HEK293 (cell line): ENCODE results near the gene PRKCA.

Experiments used
- CTCF ChIA-PET: fragments of 350-600 bp; formaldehyde crosslinking; extraction: SDS; loops from one replicate; lab custom pipeline; 2021; ENCODE audit warnings: antibody characterized with exemption; lab: Yijun Ruan, JAX
- POLR2A ChIA-PET: fragments of 300-600 bp; formaldehyde crosslinking; extraction: SDS; loops from one replicate; lab custom pipeline; 2020; ENCODE audit warnings: antibody characterized with exemption, inconsistent platforms; lab: Yijun Ruan, JAX
- H3K27ac ChIP-seq: fragments of 200-500 bp; sonication (Bioruptor generic); 2 replicates; pipeline ENCODE4 v1.5.1; 2014; ENCODE audit warnings: low read depth, low read length, control low read depth, inconsistent platforms; ENCODE audit errors: extremely low read depth
- H3K36me3 ChIP-seq, 2 experiments: fragments of 200-500 bp in 1 of 2; sonication (Bioruptor generic) in 1 of 2; 1 replicate in 1 of 2; 2 replicates in 1 of 2; pipeline ENCODE4 v1.5.1; 2014 to 2017; ENCODE audit warnings: inconsistent platforms in 2 of 2, low read length in 2 of 2; ENCODE audit not compliant: control insufficient read depth in 2 of 2, insufficient read depth in 1 of 2
- H3K4me1 ChIP-seq: fragments of 200-500 bp; sonication (Bioruptor generic); 2 replicates; pipeline ENCODE4 v1.5.1; 2014; ENCODE audit warnings: mild to moderate bottlenecking, low read length, inconsistent platforms; ENCODE audit not compliant: control insufficient read depth, insufficient read depth
- H3K4me3 ChIP-seq: 2 replicates; pipeline ENCODE4 v1.5.1; 2011; ENCODE audit warnings: low read depth, mild to moderate bottlenecking, control low read depth, low read length, moderate library complexity
- H3K9me3 ChIP-seq: fragments of 200-500 bp; sonication (Bioruptor generic); 2 replicates; pipeline ENCODE4 v1.5.1; 2014; ENCODE audit warnings: low read depth, low read length, inconsistent platforms; ENCODE audit not compliant: control insufficient read depth, insufficient read depth
- GLIS1 ChIP-seq: fragments of 450-650 bp; formaldehyde crosslinking; IDR thresholded peaks from 2 replicates; pipeline ENCODE4 v1.5.1; 2016; ENCODE audit warnings: missing biosample characterization, missing genetic modification characterization
- MYNN ChIP-seq: fragments of 450-650 bp; formaldehyde crosslinking; IDR thresholded peaks from 2 replicates; pipeline ENCODE4 v1.5.1; 2016; ENCODE audit warnings: missing biosample characterization, missing genetic modification characterization, borderline replicate concordance
- SP7 ChIP-seq: fragments of 450-650 bp; formaldehyde crosslinking; IDR thresholded peaks from 2 replicates; pipeline ENCODE4 v1.5.1; 2016; ENCODE audit warnings: missing biosample characterization, missing genetic modification characterization
- TRIM28 ChIP-seq: IDR thresholded peaks from 2 replicates; pipeline ENCODE4 v1.6.1; 2011; ENCODE audit warnings: low read length, control low read depth, borderline replicate concordance
- ZFHX2 ChIP-seq: fragments of 450-650 bp; formaldehyde crosslinking; conservative IDR thresholded peaks from 2 replicates; pipeline ENCODE4 v1.5.1; 2016; ENCODE audit warnings: missing biosample characterization, missing genetic modification characterization
- ZFP37 ChIP-seq: fragments of 450-650 bp; formaldehyde crosslinking; IDR thresholded peaks from 2 replicates; pipeline ENCODE4 v1.5.1; 2016; ENCODE audit warnings: missing biosample characterization, missing genetic modification characterization
- ZNF112 ChIP-seq: fragments of 450-650 bp; formaldehyde crosslinking; IDR thresholded peaks from 2 replicates; pipeline ENCODE4 v1.5.0; 2017; ENCODE audit warnings: missing biosample characterization, missing genetic modification characterization
- ZNF157 ChIP-seq: fragments of 450-650 bp; formaldehyde crosslinking; IDR thresholded peaks from 2 replicates; pipeline ENCODE4 v1.5.1; 2016; ENCODE audit warnings: missing biosample characterization, missing genetic modification characterization
- ZNF211 ChIP-seq: fragments of 450-650 bp; formaldehyde crosslinking; IDR thresholded peaks from 2 replicates; pipeline ENCODE4 v1.5.1; 2016; ENCODE audit warnings: low read depth, missing biosample characterization, missing genetic modification characterization
- ZNF274 ChIP-seq, 2 experiments: fragments of 200-500 bp in 1 of 2; fragments of 450-650 bp in 1 of 2; sonication (Bioruptor generic) in 1 of 2; formaldehyde crosslinking in 1 of 2; IDR thresholded peaks; 2 replicates each; pipeline versions ENCODE4 v1.5.1 to v1.6.1; 2014 to 2016; ENCODE audit warnings: borderline replicate concordance in 1 of 2, inconsistent platforms in 1 of 2, low read length in 1 of 2, missing biosample characterization in 1 of 2, missing genetic modification characterization in 1 of 2
- ZNF416 ChIP-seq: fragments of 450-650 bp; formaldehyde crosslinking; IDR thresholded peaks from 2 replicates; pipeline ENCODE4 v1.5.1; 2016; ENCODE audit warnings: missing biosample characterization, missing genetic modification characterization
- ZNF510 ChIP-seq: fragments of 450-650 bp; formaldehyde crosslinking; IDR thresholded peaks from 2 replicates; pipeline ENCODE4 v1.5.1; 2018; ENCODE audit warnings: mild to moderate bottlenecking, missing genetic modification characterization, missing biosample characterization; ENCODE audit not compliant: insufficient replicate concordance
- ZNF529 ChIP-seq: fragments of 450-650 bp; formaldehyde crosslinking; IDR thresholded peaks from 2 replicates; pipeline ENCODE4 v1.5.1; 2017; ENCODE audit warnings: missing genetic modification characterization, missing biosample characterization; ENCODE audit not compliant: insufficient replicate concordance
- ZNF561 ChIP-seq: fragments of 450-650 bp; IDR thresholded peaks from 2 replicates; pipeline ENCODE4 v1.5.1; 2018; ENCODE audit warnings: missing biosample characterization, missing genetic modification characterization, borderline replicate concordance
- ZNF660 ChIP-seq: fragments of 450-650 bp; IDR thresholded peaks from 2 replicates; pipeline ENCODE4 v1.5.1; 2018; ENCODE audit warnings: missing biosample characterization, mild to moderate bottlenecking, missing genetic modification characterization
- ZXDB ChIP-seq: fragments of 450-650 bp; formaldehyde crosslinking; IDR thresholded peaks from 2 replicates; pipeline ENCODE4 v1.5.1; 2016; ENCODE audit warnings: missing biosample characterization, missing genetic modification characterization
- TF ChIP-seq, protein P1 (sequence below): fragments of 450-650 bp; formaldehyde crosslinking; IDR thresholded peaks from 2 replicates; pipeline ENCODE4 v1.5.1; 2016; ENCODE audit warnings: missing biosample characterization, missing genetic modification characterization
- TF ChIP-seq, protein P2 (sequence below): fragments of 450-650 bp; formaldehyde crosslinking; IDR thresholded peaks from 2 replicates; pipeline ENCODE4 v1.5.1; 2016; ENCODE audit warnings: missing biosample characterization, missing genetic modification characterization, borderline replicate concordance
- TF ChIP-seq, protein P3 (sequence below): fragments of 450-650 bp; formaldehyde crosslinking; IDR thresholded peaks from 2 replicates; pipeline ENCODE4 v1.5.1; 2016; ENCODE audit warnings: missing biosample characterization, missing genetic modification characterization
- TF ChIP-seq, protein P4 (sequence below): fragments of 450-650 bp; formaldehyde crosslinking; IDR thresholded peaks from 2 replicates; pipeline ENCODE4 v1.5.1; 2016; ENCODE audit warnings: missing biosample characterization, missing genetic modification characterization
- TF ChIP-seq, protein P5 (sequence below): fragments of 450-650 bp; formaldehyde crosslinking; IDR thresholded peaks from 2 replicates; pipeline ENCODE4 v1.5.1; 2016; ENCODE audit warnings: missing biosample characterization, missing genetic modification characterization
- TF ChIP-seq, protein P6 (sequence below): fragments of 450-650 bp; formaldehyde crosslinking; IDR thresholded peaks from 2 replicates; pipeline ENCODE4 v1.5.1; 2016; ENCODE audit warnings: missing biosample characterization, missing genetic modification characterization, low read depth
- TF ChIP-seq, protein P7 (sequence below): fragments of 450-650 bp; formaldehyde crosslinking; IDR thresholded peaks from 2 replicates; pipeline ENCODE4 v1.5.1; 2016; ENCODE audit warnings: missing biosample characterization, missing genetic modification characterization

PRKCA gene

DNA sequence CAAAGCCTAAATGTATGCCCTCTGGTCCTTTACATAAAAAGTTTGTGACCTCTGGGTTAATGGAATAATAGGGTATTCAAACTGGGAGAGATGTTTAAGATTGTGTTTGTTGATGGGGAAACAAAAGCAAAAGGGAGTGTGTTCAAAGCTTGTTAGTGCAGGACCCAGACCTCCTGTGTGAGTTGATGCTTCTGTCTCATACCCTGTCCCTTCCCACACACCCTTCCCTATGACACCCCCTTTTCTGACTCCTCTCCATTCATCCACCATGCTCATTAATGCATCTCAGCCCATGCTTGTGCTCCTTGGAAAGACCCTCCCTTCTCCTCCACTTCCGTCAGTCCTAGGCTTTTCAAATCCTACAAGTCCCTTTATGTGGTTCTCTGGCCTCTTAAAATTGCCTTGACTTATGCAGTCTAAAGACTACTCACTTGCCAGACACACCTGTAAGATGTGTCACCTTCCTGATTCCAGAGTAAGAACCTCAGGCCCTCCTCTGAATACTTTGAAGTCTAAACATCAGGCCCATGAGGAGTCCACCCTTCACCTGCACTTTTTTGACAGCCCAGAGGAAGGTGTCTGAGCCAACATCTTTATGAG, 404.5 kb downstream of the PRKCA start:
- ChIA-PET CTCF (interaction anchor here (1.1 kb wide), 1 partner anchor 8 kb away, joined by 3 read pairs; no protein-coding TSS in a partner anchor), POLR2A (no interaction called here)
- no peak overlapping the region for H3K4me3 ChIP-seq
- no peaks in the 10 kb centered on the region for H3K4me1 ChIP-seq
- no peaks in the 10 kb centered on the region for H3K36me3 ChIP-seq
- no peak overlapping the region for H3K27ac ChIP-seq
- H3K9me3 ChIP-seq: no peaks in the 10 kb centered on the region
- no peak for TF ChIP-seq SP7
- no peak for TF ChIP-seq ZNF112 (tag by site-specific recombination)
- TF ChIP-seq ZNF561: no peak
- TF ChIP-seq TRIM28: no peak
- no peak for TF ChIP-seq ZNF211 (tag by site-specific recombination)
- TF ChIP-seq GLIS1 (tag by site-specific recombination): no peak
- no peak for TF ChIP-seq MYNN (tag by site-specific recombination)
- no peak for TF ChIP-seq ZNF529 (tag by site-specific recombination)
- TF ChIP-seq, protein P1, sequence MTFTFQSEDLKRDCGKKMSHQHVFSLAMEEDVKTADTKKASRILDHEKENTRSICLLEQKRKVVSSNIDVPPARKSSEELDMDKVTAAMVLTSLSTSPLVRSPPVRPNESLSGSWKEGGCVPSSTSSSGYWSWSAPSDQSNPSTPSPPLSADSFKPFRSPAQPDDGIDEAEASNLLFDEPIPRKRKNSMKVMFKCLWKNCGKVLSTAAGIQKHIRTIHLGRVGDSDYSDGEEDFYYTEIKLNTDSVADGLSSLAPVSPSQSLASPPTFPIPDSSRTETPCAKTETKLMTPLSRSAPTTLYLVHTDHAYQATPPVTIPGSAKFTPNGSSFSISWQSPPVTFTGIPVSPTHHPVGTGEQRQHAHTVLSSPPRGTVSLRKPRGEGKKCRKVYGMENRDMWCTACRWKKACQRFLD: no peak
- TF ChIP-seq, protein P2, sequence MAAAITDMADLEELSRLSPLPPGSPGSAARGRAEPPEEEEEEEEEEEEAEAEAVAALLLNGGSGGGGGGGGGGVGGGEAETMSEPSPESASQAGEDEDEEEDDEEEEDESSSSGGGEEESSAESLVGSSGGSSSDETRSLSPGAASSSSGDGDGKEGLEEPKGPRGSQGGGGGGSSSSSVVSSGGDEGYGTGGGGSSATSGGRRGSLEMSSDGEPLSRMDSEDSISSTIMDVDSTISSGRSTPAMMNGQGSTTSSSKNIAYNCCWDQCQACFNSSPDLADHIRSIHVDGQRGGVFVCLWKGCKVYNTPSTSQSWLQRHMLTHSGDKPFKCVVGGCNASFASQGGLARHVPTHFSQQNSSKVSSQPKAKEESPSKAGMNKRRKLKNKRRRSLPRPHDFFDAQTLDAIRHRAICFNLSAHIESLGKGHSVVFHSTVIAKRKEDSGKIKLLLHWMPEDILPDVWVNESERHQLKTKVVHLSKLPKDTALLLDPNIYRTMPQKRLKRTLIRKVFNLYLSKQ: no peak
- TF ChIP-seq ZFHX2 (tag by site-specific recombination): no peak
- TF ChIP-seq, protein P3, sequence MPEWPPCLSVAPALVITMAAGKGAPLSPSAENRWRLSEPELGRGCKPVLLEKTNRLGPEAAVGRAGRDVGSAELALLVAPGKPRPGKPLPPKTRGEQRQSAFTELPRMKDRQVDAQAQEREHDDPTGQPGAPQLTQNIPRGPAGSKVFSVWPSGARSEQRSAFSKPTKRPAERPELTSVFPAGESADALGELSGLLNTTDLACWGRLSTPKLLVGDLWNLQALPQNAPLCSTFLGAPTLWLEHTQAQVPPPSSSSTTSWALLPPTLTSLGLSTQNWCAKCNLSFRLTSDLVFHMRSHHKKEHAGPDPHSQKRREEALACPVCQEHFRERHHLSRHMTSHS (tag by site-specific recombination): no peak
- no peak for TF ChIP-seq ZNF660 (tag by site-specific recombination)
- no peak for TF ChIP-seq ZXDB (tag by site-specific recombination)
- no peak for TF ChIP-seq ZNF157 (tag by site-specific recombination)
- TF ChIP-seq, protein P4, sequence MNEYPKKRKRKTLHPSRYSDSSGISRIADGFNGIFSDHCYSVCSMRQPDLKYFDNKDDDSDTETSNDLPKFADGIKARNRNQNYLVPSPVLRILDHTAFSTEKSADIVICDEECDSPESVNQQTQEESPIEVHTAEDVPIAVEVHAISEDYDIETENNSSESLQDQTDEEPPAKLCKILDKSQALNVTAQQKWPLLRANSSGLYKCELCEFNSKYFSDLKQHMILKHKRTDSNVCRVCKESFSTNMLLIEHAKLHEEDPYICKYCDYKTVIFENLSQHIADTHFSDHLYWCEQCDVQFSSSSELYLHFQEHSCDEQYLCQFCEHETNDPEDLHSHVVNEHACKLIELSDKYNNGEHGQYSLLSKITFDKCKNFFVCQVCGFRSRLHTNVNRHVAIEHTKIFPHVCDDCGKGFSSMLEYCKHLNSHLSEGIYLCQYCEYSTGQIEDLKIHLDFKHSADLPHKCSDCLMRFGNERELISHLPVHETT (tag by site-specific recombination): no peak
- TF ChIP-seq, protein P5, sequence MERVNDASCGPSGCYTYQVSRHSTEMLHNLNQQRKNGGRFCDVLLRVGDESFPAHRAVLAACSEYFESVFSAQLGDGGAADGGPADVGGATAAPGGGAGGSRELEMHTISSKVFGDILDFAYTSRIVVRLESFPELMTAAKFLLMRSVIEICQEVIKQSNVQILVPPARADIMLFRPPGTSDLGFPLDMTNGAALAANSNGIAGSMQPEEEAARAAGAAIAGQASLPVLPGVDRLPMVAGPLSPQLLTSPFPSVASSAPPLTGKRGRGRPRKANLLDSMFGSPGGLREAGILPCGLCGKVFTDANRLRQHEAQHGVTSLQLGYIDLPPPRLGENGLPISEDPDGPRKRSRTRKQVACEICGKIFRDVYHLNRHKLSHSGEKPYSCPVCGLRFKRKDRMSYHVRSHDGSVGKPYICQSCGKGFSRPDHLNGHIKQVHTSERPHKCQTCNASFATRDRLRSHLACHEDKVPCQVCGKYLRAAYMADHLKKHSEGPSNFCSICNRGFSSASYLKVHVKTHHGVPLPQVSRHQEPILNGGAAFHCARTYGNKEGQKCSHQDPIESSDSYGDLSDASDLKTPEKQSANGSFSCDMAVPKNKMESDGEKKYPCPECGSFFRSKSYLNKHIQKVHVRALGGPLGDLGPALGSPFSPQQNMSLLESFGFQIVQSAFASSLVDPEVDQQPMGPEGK (tag by site-specific recombination): no peak

DNA sequence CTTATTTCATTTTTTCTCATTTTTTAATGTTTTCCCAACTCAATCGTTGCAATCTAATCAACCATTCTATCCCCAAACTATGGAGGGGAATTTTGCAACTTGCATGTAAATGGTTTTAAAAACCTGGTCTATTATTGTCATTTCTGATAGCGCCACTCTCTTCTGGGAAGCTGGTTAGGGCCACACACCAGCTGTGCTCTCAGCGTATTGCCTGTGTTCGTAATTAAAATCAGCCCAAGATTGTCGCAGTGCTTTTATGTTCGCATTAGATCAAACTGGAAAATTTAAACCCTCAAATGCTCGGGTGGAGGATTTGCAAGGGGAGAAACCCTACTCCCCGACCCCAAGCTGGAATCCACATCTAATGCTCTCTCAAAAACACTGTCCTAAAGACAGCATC, 409.0 kb downstream of the PRKCA start:
- H3K36me3 ChIP-seq: no peaks in the 10 kb centered on the region
- H3K4me1 ChIP-seq: 0 out of 2 replicates have a peak, but pooled peaks cover under 1% of the 10 kb centered on the region
- POLR2A ChIA-PET: no interaction called here
- no peak overlapping the region for H3K27ac ChIP-seq
- CTCF ChIA-PET: interaction anchor here (0.6 to 0.7 kb wide), 2 partner anchors 8 to 243 kb away, joined by 3 to 6 read pairs; no protein-coding TSS in a partner anchor
- no peak overlapping the region for H3K4me3 ChIP-seq
- H3K9me3 ChIP-seq: no peaks in the 10 kb centered on the region
- TF ChIP-seq ZNF510 (tag by site-specific recombination) (no peak), ZNF274 (IDR thresholded peaks at IDR 0.05; ENCODE audit: low read length) (no peak), ZNF274 (tag by site-specific recombination; IDR thresholded peaks at IDR 0.05; ENCODE audit: borderline replicate concordance) (no peak), ZFP37 (tag by site-specific recombination) (no peak), ZNF416 (tag by site-specific recombination) (no peak), ZNF211 (tag by site-specific recombination) (no peak)
- TF ChIP-seq, protein P6, sequence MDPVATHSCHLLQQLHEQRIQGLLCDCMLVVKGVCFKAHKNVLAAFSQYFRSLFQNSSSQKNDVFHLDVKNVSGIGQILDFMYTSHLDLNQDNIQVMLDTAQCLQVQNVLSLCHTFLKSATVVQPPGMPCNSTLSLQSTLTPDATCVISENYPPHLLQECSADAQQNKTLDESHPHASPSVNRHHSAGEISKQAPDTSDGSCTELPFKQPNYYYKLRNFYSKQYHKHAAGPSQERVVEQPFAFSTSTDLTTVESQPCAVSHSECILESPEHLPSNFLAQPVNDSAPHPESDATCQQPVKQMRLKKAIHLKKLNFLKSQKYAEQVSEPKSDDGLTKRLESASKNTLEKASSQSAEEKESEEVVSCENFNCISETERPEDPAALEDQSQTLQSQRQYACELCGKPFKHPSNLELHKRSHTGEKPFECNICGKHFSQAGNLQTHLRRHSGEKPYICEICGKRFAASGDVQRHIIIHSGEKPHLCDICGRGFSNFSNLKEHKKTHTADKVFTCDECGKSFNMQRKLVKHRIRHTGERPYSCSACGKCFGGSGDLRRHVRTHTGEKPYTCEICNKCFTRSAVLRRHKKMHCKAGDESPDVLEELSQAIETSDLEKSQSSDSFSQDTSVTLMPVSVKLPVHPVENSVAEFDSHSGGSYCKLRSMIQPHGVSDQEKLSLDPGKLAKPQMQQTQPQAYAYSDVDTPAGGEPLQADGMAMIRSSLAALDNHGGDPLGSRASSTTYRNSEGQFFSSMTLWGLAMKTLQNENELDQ (tag by site-specific recombination): no peak
- TF ChIP-seq, protein P7, sequence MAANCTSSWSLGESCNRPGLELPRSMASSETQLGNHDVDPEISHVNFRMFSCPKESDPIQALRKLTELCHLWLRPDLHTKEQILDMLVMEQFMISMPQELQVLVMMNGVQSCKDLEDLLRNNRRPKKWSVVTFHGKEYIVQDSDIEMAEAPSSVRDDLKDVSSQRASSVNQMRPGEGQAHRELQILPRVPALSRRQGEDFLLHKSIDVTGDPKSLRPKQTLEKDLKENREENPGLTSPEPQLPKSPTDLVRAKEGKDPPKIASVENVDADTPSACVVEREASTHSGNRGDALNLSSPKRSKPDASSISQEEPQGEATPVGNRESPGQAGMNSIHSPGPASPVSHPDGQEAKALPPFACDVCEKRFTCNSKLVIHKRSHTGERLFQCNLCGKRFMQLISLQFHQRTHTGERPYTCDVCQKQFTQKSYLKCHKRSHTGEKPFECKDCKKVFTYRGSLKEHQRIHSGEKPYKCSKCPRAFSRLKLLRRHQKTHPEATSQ: no peak
